Ureter (tissue), 1 donor: Measurements from ENCODE around the gene PPP2R3B. TPM values are rescaled to one million over a fixed set of nuclear protein-coding genes. Genes with fewer than 3 reads are reported as not detected.

Source experiments
- DNase-seq: peaks from one replicate; pipeline ENCODE4 v3.0.0-alpha.2; 2020; ENCODE audit warnings: low spot score
- total RNA-seq: library from RNA; stranded (reverse); gene quantifications from one replicate; pipeline ENCODE4 v1.2.4, GENCODE V29; 2023
- donor health status: DM: yes; HTN: yes; CAD: no.

Gene PPP2R3B
- total RNA-seq, 1 donor from 2014 or later, result 18.7 TPM

- peak; percentile 17 for DNase-seq
These were observed 80.7 kb downstream of the PPP2R3B start for GRCh38 chrX:305781-306613.

DNA sequence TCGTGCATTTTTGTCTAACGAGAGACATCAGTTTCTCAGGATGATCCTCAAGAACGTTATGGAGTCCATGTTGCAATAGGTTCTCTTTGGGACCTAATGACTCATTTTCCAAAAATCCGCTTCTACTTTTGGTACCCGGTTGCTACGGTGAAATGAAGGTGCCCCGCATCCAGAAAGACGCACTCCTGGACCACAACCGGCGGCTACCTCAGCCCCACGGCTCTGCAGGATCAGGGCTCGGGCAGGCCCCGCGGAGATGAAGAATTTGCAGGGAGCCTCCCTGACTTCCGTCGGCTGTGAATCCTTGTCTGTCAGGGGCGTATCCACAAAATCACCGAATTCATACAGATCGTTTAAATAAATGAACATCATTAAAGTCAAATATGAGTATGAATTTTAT, 83.7 kb downstream of the PPP2R3B start:
- DNase-seq, result no peak

- no peak for DNase-seq
These were observed 86.4 kb downstream of the PPP2R3B start for GRCh38 chrX:300334-300733.

- no peak for DNase-seq
These were observed 87.7 kb downstream of the PPP2R3B start for GRCh38 chrX:298993-299392.

- DNase-seq, result peak; percentile 13
These were observed 91.6 kb downstream of the PPP2R3B start for GRCh38 chrX:295136-295535.

DNA sequence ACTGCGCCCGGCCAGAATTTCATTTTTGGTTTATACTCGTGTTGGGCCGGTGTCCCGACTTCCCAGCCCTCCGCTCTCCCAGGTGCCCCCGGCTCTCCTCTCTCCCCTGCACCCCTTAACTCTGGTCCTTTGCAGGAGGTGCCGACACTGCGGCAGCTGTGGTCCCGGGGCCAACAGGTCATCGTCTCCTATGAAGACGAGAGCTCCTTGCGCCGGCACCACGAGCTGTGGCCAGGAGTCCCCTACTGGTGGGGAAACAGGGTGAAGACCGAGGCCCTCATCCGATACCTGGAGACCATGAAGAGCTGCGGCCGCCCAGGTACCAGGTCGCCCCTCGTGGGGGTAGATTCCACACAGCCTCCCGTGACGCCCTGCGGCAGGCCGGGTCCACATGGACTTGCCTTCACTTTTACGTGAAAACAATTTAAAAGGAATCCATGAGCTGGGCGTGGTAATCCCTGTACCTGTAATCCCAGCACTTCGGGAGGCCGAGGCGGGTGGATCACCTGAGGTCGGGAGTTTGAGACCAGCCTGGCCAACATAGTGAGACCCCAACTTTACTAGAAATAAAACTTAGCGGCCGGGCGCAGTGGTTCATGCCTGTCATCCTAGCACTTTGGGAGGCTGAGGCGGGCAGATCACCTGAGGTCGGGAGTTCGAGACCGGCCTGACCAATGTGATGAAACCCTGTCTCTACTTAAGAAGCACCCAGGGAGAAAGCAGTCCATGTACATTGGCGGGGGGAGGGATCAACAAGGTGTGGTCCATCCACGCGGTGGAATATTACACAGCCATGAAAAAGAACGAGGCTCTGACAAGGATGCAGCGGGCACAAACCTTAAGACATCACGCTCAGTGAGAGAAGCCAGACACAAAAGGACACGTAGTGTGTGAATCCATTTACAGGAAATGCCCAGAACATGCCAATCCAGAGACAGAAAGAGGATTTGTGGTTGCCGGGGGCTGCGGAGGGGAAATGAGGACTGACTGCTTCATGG, 93.5 kb downstream of the PPP2R3B start:
- peak; percentile 32 for DNase-seq

GRCh38 chrX:291411-291901, 95.3 kb downstream of the PPP2R3B start:
- peak; percentile 36 for DNase-seq

GRCh38 chrX:290476-291166, 96.1 kb downstream of the PPP2R3B start:
- DNase-seq, result peak; percentile 37

DNA sequence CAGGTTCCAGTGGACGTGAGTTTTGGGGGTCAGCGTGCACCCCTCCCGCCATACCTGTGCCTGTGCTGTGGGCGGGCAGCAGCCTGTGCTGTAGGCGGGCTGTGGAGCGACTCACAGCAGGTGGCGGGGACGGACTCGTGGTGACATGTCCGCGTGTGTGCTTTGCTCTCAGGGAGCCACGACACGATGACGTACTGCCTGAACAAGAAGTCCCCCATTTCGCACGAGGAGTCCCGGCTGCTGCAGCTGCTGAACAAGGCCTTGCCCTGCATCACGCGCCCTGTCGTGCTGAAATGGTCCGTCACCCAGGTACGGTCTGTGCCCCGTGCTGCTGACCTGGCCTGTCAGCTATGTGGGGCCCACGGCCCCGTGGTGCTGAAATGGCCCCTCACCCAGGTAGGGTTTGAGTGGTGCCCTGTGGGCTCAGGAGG, 98.1 kb downstream of the PPP2R3B start:
- peak; percentile 40 for DNase-seq

DNA sequence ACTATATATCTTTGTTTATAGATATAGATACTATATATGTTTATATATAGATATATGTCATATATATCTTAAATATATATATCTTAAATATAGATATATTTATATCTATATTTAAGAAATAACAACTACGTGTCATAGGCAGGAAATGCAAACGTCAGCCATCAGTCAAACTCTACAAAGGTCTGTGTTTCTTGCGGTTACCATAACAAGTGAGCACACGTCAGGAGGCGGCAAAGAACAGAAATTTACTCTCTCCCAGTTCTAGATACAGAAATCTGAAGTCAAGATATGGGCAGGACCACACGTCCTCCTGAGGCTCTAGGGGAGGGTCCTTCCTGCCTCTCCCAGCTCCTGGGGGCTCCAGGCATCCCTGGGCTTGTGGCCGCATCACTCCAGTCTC, 99.0 kb downstream of the PPP2R3B start:
- DNase-seq, result no peak

DNA sequence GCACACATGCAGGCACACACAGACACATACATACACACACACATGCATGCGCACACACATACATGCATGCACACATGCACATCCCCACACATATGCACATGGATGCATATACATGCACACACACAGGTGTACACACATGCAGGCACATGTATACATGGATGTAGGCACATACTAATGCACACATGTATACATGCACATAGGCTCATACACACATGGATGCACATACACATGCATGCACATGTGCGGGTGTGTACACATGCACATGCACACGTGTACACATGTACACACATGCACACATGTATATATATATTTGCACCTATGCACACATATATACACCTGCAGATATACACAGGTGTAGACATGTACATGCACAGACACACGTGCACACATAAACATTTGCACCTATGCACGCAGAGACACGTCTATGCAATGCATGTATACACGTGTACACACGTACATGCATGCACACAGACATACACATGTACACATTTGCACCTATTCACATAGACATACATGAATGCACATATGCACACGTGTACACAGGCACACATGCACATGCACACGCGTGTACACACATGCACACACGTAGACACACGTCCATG, 101.5 kb downstream of the PPP2R3B start:
- DNase-seq, result no peak

Other genes with a start within 250 kb of the PPP2R3B start
- 15.1 TPM for gene PLCXD1, start 105.5 kb downstream of the PPP2R3B start, total RNA-seq
- gene GTPBP6, start 68.1 kb downstream of the PPP2R3B start, total RNA-seq, result 57.5 TPM
- gene SHOX, start 243.9 kb upstream of the PPP2R3B start, total RNA-seq, result not detected